ENCODE results near the gene CRYBG3. TPM values are rescaled to one million over a fixed set of nuclear protein-coding genes. Genes with fewer than 3 reads are reported as not detected.

CRYBG3 gene
- total RNA-seq, 1 donor from 2014 or later: 13.4 TPM

GRCh38 chr3:97810779-97811390, 10.9 kb upstream of the CRYBG3 start:
- Histone ChIP-seq H3K27me3 (ENCODE audit: control insufficient read depth, insufficient read depth, low read length) (no peaks in the 10 kb centered on the region), H3K36me3 (ENCODE audit: control insufficient read depth, insufficient read depth, low read length) (no peaks in the 10 kb centered on the region), H3K4me3 (ENCODE audit: low read depth, low read length) (no peak overlapping the region)
- FAIRE-seq (no peak), DNase-seq (ENCODE audit: low read depth) (peak; percentile 83)
- no peak for TF ChIP-seq CTCF (IDR thresholded peaks at IDR 0.05; ENCODE audit: insufficient read depth, low read length, severe bottlenecking)

GRCh38 chr3:97815149-97815917, 6.5 kb upstream of the CRYBG3 start:
- Histone ChIP-seq H3K27me3 (ENCODE audit: control insufficient read depth, insufficient read depth, low read length) (no peaks in the 10 kb centered on the region), H3K4me3 (ENCODE audit: low read depth, low read length) (no peak overlapping the region), H3K36me3 (ENCODE audit: control insufficient read depth, insufficient read depth, low read length) (no peaks in the 10 kb centered on the region)
- no peak for FAIRE-seq
- DNase-seq (ENCODE audit: low read depth): peak; percentile 77
- TF ChIP-seq CTCF (IDR thresholded peaks at IDR 0.05; ENCODE audit: insufficient read depth, low read length, severe bottlenecking): no peak

GRCh38 chr3:97816811-97817210, 5.0 kb upstream of the CRYBG3 start:
- Histone ChIP-seq H3K4me3 (ENCODE audit: low read depth, low read length) (no peak overlapping the region), H3K27me3 (ENCODE audit: control insufficient read depth, insufficient read depth, low read length) (no peaks in the 10 kb centered on the region), H3K36me3 (ENCODE audit: control insufficient read depth, insufficient read depth, low read length) (no peaks in the 10 kb centered on the region)
- no peak for DNase-seq (ENCODE audit: low read depth)
- TF ChIP-seq CTCF (IDR thresholded peaks at IDR 0.05; ENCODE audit: insufficient read depth, low read length, severe bottlenecking): no peak
- no peak for FAIRE-seq

GRCh38 chr3:97817965-97818364, 3.8 kb upstream of the CRYBG3 start:
- H3K4me3 ChIP-seq (ENCODE audit: low read depth, low read length): no peak overlapping the region
- no peaks in the 10 kb centered on the region for H3K36me3 ChIP-seq (ENCODE audit: control insufficient read depth, insufficient read depth, low read length)
- no peaks in the 10 kb centered on the region for H3K27me3 ChIP-seq (ENCODE audit: control insufficient read depth, insufficient read depth, low read length)
- DNase-seq (ENCODE audit: low read depth) (no peak), FAIRE-seq (no peak)
- TF ChIP-seq CTCF (IDR thresholded peaks at IDR 0.05; ENCODE audit: insufficient read depth, low read length, severe bottlenecking): no peak

- no peak for FAIRE-seq
- no peak for TF ChIP-seq CTCF (IDR thresholded peaks at IDR 0.05; ENCODE audit: insufficient read depth, low read length, severe bottlenecking)
- Histone ChIP-seq H3K4me3 (ENCODE audit: low read depth, low read length) (no peak overlapping the region), H3K36me3 (ENCODE audit: control insufficient read depth, insufficient read depth, low read length) (no peaks in the 10 kb centered on the region), H3K27me3 (ENCODE audit: control insufficient read depth, insufficient read depth, low read length) (no peaks in the 10 kb centered on the region)
- DNase-seq (ENCODE audit: low read depth): no peak
These were observed 1.0 kb upstream of the CRYBG3 start for GRCh38 chr3:97820780-97821179.

Data from bronchial epithelial cell (primary cell).